GM19455 (cell line): Measurements from ENCODE around the gene HASPIN.

Experiments
- ATAC-seq: cut with Tn5 transposase; IDR thresholded peaks from one replicate; pipeline ENCODE4 v1.9.1; 2021; ENCODE audit not compliant: unreplicated experiment

HASPIN gene

DNA sequence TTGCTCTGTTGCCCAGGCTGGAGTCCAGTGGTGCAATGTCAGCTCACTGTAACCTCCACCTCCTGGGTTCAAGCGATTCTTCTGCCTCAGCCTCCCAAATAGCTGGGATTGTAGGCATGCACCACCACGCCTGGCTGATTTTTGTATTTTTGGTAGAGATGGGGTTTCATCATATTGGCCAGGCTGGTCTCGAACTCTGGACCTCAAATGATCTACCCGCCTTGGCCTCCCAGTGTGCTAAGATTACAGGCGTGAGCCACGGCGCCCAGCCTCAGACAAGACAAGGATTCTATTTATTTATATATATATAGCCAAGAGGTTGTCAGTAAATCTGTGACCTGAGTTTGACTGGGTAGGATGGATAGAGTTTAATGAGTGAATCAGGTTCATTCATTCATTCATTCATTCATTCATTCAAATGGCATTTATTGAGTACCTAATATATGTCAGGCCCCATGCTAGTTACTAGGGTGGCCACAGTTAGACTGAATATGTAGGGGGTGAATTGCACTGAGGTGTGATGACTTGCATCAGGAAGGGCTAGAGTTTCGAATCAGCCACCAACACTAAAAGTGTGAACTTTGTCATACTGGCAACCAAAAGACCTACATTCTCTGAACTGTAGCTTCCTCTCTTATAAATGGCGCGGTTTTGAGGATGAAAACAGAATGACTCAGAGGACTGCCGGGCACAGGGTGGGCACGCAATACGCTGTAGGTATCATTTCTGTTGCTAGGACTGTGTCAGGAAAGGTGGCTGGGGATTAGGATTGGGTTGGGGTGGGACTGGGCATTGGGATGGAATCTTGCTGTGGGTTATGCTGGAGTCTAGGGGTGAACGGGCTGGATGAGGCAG lies 39.4 kb downstream of the HASPIN start:
- no peak for ATAC-seq

GRCh38 chr17:3763777-3764170 lies 40.1 kb downstream of the HASPIN start:
- ATAC-seq = no peak

DNA sequence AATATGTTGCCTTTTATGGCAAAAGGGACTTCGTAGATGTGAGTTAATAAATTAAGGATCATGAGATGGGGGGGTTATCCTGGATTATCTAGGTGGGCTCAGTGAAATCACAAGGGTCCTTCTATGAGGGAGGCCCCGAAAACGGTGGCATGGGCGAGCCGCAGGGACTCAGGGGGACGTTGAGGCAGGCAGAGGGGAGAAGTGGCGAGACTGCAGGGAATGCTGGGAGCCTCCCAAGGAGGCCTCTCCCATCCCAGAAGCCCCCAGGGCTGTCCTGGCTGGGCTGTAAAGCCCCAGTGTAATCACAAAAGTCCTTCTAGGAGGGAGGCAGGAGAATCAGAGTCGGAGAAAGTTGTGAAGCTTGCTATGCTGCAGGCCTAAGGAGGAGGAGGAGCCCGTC lies 42.3 kb downstream of the HASPIN start:
- ATAC-seq = no peak

- no peak for ATAC-seq
Observed at GRCh38 chr17:3766779-3767178, 43.1 kb downstream of the HASPIN start.

- ATAC-seq = no peak
Observed at GRCh38 chr17:3768341-3768740, 44.6 kb downstream of the HASPIN start.

GRCh38 chr17:3768769-3769168 lies 45.1 kb downstream of the HASPIN start:
- no peak for ATAC-seq

GRCh38 chr17:3770466-3770865 lies 46.8 kb downstream of the HASPIN start:
- no peak for ATAC-seq

DNA sequence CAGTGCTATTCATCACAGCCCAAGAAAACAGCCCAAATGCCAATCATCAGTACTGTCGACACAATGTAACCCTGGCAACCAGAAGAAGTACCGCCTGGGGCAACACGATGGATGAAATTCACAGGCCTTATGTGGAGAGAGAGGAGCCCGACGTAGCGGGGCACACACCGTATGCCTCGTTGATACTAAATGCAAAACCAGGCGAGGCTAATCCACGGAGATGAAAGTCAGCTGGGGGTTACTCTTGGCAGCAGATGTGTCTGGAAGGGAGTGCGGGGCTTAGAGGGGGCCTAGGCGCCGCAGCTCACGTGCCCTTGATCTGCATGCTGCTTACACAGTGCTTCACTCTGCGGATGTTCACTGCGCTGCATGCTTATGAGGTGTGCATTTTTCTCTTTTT lies 47.4 kb downstream of the HASPIN start:
- no peak for ATAC-seq

DNA sequence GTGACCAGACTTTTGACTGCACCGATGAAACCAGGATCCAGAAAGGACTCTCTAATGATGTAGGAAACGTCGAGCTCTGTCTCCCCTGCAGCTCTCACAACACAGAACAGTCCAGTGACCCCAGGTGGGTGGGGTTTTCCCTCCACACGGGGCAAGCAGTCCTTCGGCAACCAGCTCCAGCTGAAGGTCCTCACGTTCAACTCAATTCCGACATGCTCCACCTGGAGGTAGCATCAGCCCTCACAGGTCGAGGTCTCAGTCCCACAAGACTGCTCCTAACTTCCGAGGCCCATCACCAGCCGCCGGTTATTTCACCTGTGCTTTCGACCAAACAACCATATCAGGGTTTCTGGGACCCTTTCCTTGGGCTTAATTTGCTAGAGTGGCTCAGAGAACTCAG lies 49.1 kb downstream of the HASPIN start:
- no peak for ATAC-seq

- no peak for ATAC-seq
Observed at GRCh38 chr17:3773511-3773910, 49.8 kb downstream of the HASPIN start.

DNA sequence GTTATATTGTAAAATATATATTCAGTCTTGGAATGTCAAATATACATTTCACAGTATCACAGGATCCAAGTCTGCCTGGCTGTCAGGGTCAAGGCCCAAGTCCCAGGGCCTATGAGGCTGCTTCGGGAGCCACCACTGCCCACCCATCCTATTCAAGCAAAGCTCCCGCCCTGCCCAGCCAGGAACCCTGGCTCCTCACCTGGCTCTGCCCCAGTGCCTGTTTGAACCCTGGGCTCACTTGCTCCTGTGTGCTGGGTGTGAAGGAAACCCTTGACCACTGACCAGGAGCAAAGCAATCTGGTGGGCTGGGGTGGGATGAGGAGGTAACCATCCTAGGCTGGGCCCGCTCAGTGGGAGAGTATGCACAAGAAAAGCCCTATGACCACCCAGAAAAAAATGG lies 50.3 kb downstream of the HASPIN start:
- no peak for ATAC-seq
